Immature natural killer cell (primary cell): ENCODE data around the gene RPS16. TPM values are rescaled to one million over a fixed set of nuclear protein-coding genes. Genes with fewer than 3 reads are reported as not detected.
A peak's percentile ranks its signal among the peaks of the same experiment; 100 is the strongest.

Experiments used
- DNase-seq, 3 donors: peaks; one replicate each; pipeline ENCODE4 v3.0.0; 2022; ENCODE audit warnings: mixed read lengths in 1 of 3
- H3K27ac Mint-ChIP-seq, 6 donors: one replicate each; pipeline ENCODE4 v1.8.0; 2020; ENCODE audit warnings: mixed read lengths in 6 of 6, mild to moderate bottlenecking in 5 of 6, inconsistent platforms in 4 of 6, moderate library complexity in 3 of 6
- H3K27me3 Mint-ChIP-seq, 3 donors: one replicate each; pipeline ENCODE4 v1.8.0; 2020 to 2021; ENCODE audit warnings: low read depth in 3 of 3, mild to moderate bottlenecking in 3 of 3, mixed read lengths in 3 of 3, moderate library complexity in 3 of 3, inconsistent platforms in 1 of 3
- H3K36me3 Mint-ChIP-seq, 3 donors: one replicate each; pipeline ENCODE4 v1.8.0; 2020; ENCODE audit warnings: mixed read lengths in 3 of 3, inconsistent platforms in 2 of 3, mild to moderate bottlenecking in 2 of 3
- H3K4me1 Mint-ChIP-seq, 2 donors: one replicate each; pipeline ENCODE4 v1.8.0; 2020; ENCODE audit warnings: inconsistent platforms in 2 of 2, mild to moderate bottlenecking in 2 of 2, mixed read lengths in 2 of 2, moderate library complexity in 1 of 2
- H3K4me3 Mint-ChIP-seq, 5 donors: one replicate each; pipeline ENCODE4 v1.8.0; 2020; ENCODE audit warnings: mild to moderate bottlenecking in 5 of 5, mixed read lengths in 5 of 5, inconsistent platforms in 3 of 5, moderate library complexity in 3 of 5
- H3K9me3 Mint-ChIP-seq, 6 donors: one replicate each; pipeline ENCODE4 v1.8.0; 2020; ENCODE audit warnings: mild to moderate bottlenecking in 6 of 6, mixed read lengths in 6 of 6, inconsistent platforms in 4 of 6, moderate library complexity in 3 of 6
- polyA plus RNA-seq, 3 donors: library from polyadenylated mRNA; unstranded; fragments of 300-500 nt; fragmentation: Illumina TruSeq; gene quantifications; one replicate each; pipeline ENCODE4 v1.2.3, GENCODE V29; 2021

The RPS16 gene
- polyA plus RNA-seq, 3 donors from 2014 or later: 733 to 1,627 (median 903) TPM

DNA sequence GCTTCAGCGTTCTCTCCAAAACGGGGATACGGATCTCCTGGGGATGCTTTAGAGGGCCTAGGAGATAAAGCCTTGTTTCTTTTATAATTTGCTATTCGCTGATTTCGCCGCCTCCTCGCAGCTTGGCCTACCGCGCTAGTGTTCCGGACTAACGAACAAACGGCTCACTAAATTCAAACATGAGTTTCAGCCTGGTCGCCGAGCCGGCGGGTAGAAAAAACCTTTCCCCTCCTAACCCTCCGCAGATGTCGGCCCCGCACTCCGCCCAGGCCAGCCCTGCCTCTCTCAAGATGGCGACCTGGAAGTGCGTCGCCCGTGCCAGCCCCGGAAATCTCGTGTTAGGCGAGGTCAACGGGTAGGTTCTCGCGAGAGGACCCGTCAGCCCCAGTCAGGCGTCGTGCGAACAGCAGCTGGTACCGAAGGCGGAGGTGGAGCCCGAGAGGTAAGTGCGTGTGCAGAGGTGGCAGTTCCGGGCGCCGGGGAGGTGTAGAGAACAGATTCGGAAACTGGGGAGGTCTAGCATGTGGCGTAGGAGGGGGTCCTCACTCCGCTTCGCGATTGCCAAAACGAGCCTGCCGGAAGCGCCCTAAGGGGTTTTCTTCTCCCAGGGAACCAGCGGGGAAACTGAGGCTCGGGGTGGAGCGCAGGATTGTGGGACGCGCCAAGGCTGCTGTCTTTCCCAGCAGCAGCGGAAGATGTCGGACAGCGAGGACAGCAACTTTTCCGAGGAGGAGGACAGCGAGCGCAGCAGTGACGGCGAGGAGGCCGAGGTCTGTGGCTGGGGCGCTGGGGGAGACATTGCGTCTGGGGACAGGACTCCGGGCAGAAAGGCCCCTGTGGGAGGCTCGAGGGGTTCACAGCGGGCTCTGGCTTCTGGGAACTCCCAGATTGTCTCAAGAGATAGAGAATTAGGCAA lies 9.7 kb upstream of the RPS16 start, which contains the start of gene SUPT5H:
Gene SUPT5H (plus strand): TSS at position 387 of the 916 bp plus-strand sequence. CDS start 309 bp downstream, at position 696.
- peak; percentile 97 to 99 (median 98) for DNase-seq
- Mint-ChIP-seq H3K4me1 (peaks cover 58 to 59% of the 10 kb centered on the region in 2 donors), H3K36me3 (peaks cover 3 to 5% (median 3%) of the 10 kb centered on the region in 3 donors), H3K9me3 (no peaks in the 10 kb centered on the region), H3K27ac (peak within 1 kb of the TSS; percentile 99 to 100 (median 100)), H3K4me3 (peak within 1 kb of the TSS; percentile 93 to 100 (median 99)), H3K27me3 (peaks cover 0 to 9% (median 5%) of the 10 kb centered on the region in 3 donors)

DNA sequence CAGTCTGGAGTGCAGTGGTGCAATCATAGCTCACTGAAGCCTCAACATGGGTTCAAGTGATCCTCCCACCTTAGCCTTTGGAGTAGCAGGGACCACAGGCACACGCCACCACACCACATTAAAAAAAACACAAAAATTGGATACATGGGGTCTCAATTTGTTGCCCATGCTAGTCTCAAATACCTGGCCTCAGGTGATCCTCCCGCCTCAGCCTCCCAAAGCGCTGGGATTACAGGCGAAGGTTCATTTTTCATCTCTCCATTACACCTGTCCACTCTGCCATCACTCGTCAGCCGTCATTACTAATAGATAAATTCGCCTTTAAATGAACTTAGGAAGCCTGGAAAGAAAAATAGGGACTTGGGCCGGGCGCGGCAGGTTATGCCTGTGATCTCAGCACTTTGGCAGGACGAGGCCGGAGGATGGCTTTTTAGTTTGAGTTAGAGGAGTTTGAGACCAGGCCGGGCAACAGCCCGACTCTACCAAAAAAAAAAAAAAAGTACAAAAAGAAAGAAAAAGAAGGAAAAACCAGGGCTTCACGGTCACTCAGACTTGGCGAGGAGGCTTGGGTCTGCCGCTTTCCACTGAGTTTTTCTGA lies 8.9 kb upstream of the RPS16 start:
- Mint-ChIP-seq H3K4me3 (peak overlapping the region; percentile 93 to 100 (median 99)), H3K36me3 (peaks cover 3 to 5% (median 3%) of the 10 kb centered on the region in 3 donors), H3K27ac (peak overlapping the region; percentile 99 to 100 (median 100)), H3K9me3 (no peaks in the 10 kb centered on the region), H3K27me3 (peaks cover 0 to 9% (median 5%) of the 10 kb centered on the region in 3 donors), H3K4me1 (peaks cover 52% of the 10 kb centered on the region in 2 donors)
- DNase-seq: no peak

DNA sequence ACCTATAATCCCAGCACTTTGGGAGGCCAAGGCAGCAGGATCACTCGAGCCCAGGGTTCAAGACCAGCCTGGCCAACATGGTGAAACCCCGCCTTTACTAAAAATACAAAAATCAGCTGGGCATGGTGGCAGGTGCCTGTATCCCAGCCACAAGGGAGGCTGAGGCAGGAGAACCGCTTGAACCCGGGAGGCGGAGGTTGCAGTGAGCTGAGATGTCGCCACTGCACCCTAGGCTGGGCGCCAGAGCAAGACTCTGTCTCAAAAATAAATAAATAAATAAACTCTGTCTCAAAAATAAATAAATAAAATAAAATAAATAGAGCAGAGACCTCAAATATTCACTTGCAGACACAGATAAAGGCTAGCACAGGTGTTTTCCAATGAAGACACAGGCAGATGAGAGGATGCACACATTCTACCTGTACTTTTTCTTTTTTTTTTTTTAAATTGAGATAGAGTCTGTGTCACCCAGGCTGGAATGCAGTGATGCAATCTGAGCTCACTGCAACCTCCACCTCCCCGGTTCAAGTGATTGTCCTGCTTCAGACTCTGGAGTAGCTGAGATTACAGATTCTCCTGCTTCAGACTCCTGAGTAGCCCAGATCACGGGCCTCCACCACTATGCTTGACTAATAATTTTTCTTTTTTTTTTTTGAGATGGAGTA lies 2.7 kb upstream of the RPS16 start:
- peaks cover 29 to 35% of the 10 kb centered on the region in 2 donors for H3K4me1 Mint-ChIP-seq
- peaks cover 16 to 24% (median 17%) of the 10 kb centered on the region in 3 donors for H3K27me3 Mint-ChIP-seq
- H3K9me3 Mint-ChIP-seq: no peaks in the 10 kb centered on the region
- H3K27ac Mint-ChIP-seq: no peak overlapping the region
- peaks cover under 1 to 15% (median 10%) of the 10 kb centered on the region in 3 donors for H3K36me3 Mint-ChIP-seq
- DNase-seq: no peak
- peak overlapping the region in 2 of 5 donors; percentile 12 to 41 for H3K4me3 Mint-ChIP-seq

DNA sequence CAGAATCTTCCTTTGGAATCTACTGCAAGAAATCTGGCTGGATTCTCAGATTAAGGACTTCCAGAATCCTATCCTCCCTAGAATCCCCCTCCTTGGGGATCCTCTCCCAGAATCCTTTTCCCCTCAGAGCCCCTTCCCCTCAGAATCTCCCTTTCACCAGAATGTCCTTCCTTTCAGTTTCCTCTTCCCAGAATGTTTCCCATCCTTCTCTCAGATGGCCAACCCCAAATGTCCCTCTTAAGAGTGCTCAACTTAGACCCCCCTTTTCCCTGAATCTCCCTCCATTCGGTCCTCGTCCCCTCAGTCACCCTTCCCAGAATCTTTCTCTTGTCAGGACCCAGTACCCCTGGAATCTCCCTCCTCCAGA lies 584 bp upstream of the RPS16 start:
- H3K9me3 Mint-ChIP-seq: no peaks in the 10 kb centered on the region
- peaks cover 16 to 21% (median 17%) of the 10 kb centered on the region in 3 donors for H3K27me3 Mint-ChIP-seq
- H3K4me1 Mint-ChIP-seq: peaks cover 35 to 43% of the 10 kb centered on the region in 2 donors
- DNase-seq: no peak
- peaks cover 6 to 24% (median 14%) of the 10 kb centered on the region in 3 donors for H3K36me3 Mint-ChIP-seq
- peak overlapping the region; percentile 93 to 99 (median 95) for H3K4me3 Mint-ChIP-seq
- peak overlapping the region; percentile 93 to 99 (median 98) for H3K27ac Mint-ChIP-seq

DNA sequence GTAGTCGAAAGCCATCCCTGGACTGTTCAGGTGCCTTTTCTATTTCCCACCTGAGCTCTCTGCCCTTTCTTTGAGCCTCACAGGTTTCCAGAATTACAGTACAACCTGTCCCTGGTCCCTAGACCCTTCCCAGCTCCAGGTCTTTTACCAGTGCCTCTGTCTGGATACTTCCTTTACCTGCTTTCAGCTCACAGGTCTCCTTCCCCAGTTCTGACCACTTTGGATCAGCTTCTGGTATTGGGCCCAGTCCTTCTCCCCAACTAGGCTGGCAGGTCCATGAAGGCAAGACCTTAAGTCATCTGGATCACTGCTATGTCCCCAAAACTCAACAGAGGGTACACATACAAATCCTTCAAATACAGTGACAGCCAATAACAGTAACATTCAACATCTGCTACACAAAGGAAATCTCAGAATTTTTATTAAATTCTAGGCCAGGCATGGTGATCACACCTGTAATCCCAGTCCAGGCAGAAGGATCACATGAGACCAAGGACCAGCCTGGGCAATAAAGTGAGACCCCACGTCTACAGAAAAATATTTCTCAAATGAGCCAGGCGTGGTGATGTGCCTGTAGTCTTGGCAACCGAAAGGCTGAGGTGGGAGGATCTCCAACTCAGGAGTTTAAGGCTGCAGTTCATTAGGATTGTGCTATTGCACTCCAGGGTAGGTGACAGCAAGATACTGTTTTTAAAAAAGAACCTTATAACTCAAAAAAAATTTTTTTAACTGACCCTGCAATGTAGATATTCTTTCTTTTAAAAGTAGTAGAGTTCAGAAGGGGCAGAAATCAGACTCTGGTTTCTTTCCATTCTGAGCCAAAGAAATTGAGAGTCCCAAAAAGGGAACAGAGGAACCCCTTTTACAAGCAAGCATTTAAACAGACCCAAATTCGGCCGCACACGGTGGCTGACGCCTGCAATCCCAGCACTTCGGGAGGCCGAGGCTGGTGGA lies 1.3 kb downstream of the RPS16 start:
- peaks cover 35 to 43% of the 10 kb centered on the region in 2 donors for H3K4me1 Mint-ChIP-seq
- no peaks in the 10 kb centered on the region for H3K9me3 Mint-ChIP-seq
- peaks cover 6 to 24% (median 14%) of the 10 kb centered on the region in 3 donors for H3K36me3 Mint-ChIP-seq
- H3K27ac Mint-ChIP-seq: peak overlapping the region; percentile 67 to 97 (median 83)
- H3K4me3 Mint-ChIP-seq: peak overlapping the region; percentile 54 to 99 (median 93)
- DNase-seq: no peak
- peaks cover 16 to 21% (median 17%) of the 10 kb centered on the region in 3 donors for H3K27me3 Mint-ChIP-seq

DNA sequence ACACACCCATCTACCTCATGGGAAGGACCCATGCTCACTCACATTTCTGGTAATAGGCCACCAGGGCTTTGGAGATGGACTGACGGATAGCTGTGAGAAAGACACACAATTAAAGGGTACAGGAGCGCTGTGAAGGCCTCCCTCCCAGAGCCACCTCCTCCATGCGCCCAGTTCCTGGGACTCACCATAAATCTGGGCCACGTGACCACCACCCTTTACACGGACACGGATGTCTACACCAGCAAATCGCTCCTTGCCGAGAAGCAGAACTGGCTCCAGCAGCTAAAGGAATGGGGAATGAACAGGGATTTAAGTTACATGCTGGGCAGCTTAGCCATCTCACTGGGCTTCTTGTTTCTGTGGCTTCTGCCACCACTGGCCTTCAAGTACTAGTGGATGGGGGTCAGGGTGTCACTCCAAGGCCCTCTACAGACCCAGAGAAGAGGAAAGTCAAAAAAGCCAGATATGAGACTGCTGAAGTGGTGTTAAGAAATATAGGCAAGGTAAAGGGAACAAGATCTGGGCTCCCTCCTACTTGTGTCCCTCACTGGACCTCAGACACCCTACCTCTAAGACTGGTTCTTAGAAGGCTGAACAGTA lies 2.2 kb downstream of the RPS16 start:
- H3K9me3 Mint-ChIP-seq: no peaks in the 10 kb centered on the region
- peaks cover 6 to 24% (median 14%) of the 10 kb centered on the region in 3 donors for H3K36me3 Mint-ChIP-seq
- H3K27me3 Mint-ChIP-seq: peaks cover 16 to 18% (median 17%) of the 10 kb centered on the region in 3 donors
- H3K4me1 Mint-ChIP-seq: peaks cover 35 to 43% of the 10 kb centered on the region in 2 donors
- no peak for DNase-seq
- H3K4me3 Mint-ChIP-seq: peak overlapping the region in 4 of 5 donors; percentile 29 to 94 (median 55)
- H3K27ac Mint-ChIP-seq: peak overlapping the region; percentile 32 to 93 (median 82)

DNA sequence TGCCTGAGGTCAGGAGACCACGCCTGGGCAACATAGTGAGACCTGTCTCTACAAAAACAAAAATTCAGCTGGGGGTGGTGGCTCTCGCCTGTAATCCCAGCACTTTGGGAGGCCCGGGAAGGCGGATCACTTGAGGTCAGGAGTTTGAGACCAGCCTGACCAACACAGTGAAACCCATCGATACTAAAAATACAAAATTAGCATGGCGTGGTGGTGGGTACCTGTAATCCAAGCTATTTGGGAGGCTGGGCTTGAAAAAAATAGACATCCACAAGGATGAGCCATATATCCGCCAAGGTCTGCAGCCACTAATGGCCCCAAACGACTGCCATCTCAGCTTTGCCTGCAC lies 3.1 kb downstream of the RPS16 start:
- peaks cover 13 to 18% (median 13%) of the 10 kb centered on the region in 3 donors for H3K27me3 Mint-ChIP-seq
- peak overlapping the region in 4 of 6 donors; percentile 10 to 82 (median 54) for H3K27ac Mint-ChIP-seq
- H3K4me3 Mint-ChIP-seq: peak overlapping the region in 2 of 5 donors; percentile 33 to 44
- DNase-seq: no peak
- peaks cover 6 to 24% (median 14%) of the 10 kb centered on the region in 3 donors for H3K36me3 Mint-ChIP-seq
- H3K4me1 Mint-ChIP-seq: peaks cover 35 to 43% of the 10 kb centered on the region in 2 donors
- no peaks in the 10 kb centered on the region for H3K9me3 Mint-ChIP-seq

DNA sequence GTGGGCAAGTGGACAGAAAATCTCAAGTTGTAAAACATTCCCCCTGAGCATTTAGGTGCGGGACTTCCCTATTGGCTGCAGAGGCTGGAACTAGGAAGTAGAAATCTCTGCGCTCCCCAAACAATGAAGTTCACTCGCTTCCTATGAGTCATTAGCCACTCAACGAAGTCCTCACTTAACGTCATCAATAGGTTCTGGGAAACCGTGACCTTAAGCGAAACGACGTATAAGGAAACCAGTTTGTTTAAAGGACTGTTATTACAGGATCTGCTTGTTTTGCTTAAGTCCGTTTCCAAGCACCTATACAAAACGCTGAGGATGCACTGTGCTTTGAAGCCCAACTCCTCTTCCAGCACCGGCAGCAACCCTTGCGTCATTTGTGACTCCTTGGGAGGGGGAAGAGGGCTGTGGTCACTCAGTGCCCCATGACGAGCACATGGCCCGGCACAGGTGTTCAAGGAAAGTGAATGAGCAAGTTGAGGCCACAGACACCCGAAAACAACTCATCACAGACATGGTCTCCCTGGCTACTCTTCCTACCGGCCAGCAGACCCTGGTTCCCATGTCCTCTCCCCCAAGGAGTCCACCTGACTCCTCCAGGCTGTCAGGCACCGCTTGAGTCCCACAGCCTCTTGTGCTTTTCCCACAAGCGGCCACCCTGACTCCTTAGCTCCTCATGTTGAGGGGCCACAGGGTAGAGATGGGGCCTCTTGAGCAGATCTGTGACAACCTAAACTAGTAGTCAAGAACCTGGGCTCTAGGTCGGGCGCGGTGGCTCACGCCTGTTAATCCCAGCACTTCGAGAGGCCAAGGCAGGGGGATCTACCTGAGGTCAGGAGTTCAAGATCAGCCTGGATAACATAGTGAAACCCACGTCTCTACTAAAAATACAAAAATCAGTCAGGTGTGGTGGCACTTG lies 4.8 kb downstream of the RPS16 start:
- Mint-ChIP-seq H3K4me1 (peaks cover 26 to 33% of the 10 kb centered on the region in 2 donors), H3K36me3 (peaks cover 7 to 24% (median 14%) of the 10 kb centered on the region in 3 donors), H3K4me3 (no peak overlapping the region), H3K27me3 (peaks cover 6 to 9% (median 6%) of the 10 kb centered on the region in 3 donors), H3K27ac (peak overlapping the region in 3 of 6 donors; percentile 28 to 72 (median 49)), H3K9me3 (no peaks in the 10 kb centered on the region)
- peak in 1 of 3 donors; percentile 41 for DNase-seq

DNA sequence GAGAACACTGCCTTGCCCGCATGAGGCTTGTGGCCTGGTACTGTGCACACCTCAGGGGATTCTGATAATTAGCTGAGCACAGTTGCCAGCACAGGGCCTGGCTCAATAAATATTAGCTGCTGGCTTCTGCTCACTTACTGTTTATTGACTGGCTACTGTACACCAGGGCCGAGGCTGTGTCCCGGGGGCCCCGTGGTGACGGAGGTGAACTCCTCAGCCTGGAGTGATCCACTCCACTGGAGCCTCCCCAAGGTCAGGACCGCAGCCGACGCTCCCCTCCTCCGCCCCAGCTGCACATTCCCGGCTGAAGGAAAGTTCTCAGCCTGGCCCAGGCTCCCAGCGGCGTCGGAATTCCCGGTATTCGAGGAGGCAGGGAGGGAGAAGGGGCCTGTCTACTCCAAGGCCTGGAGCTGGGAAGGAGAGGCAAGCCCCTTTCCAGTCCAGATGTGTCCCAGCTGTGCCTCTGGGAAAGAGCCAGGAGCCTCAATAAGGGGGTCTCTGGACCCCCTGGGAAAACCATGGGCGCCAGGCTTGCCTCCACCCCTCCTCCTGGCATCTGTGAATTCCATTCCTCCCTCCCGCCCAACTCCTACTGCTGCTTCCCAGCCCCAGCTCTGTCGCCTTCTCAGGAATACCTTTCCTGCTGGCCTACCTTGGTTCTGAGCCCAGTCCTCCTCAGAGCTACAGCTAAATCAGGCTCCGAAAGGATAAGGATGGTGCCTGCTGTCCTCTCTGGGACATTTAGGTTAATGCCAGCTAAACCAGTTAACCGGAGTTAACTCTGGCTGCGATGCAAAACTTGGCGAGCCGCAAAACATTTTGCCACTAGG lies 7.3 kb downstream of the RPS16 start:
- H3K36me3 Mint-ChIP-seq: peaks cover 4 to 16% (median 12%) of the 10 kb centered on the region in 3 donors
- peaks cover 7 to 9% of the 10 kb centered on the region in 2 donors for H3K4me1 Mint-ChIP-seq
- no peaks in the 10 kb centered on the region for H3K9me3 Mint-ChIP-seq
- no peaks in the 10 kb centered on the region for H3K27me3 Mint-ChIP-seq
- no peak for DNase-seq
- H3K4me3 Mint-ChIP-seq: no peak overlapping the region
- H3K27ac Mint-ChIP-seq: no peak overlapping the region

DNA sequence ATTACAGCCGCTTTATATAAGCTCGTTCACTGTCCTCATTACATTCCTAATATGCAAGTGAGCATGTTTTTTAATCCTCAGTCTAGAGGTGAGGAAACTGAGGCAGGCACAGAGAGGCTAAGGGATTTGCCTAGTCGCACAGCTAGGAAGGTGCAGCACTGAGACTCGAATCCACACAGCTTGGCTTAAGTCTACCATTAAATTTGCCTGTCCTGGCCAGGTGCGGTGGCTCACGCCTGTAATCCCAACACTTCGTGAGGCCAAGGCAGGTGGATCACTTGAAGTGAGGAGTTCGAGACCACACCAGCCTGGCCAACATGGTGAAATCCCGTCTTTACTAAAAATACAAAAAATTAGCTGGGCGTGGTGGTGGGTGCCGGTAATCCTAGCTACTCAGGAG lies 8.0 kb downstream of the RPS16 start:
- no peak for DNase-seq
- Mint-ChIP-seq H3K4me3 (no peak overlapping the region), H3K27me3 (peaks cover 0 to 2% (median 0%) of the 10 kb centered on the region in 3 donors), H3K27ac (no peak overlapping the region), H3K9me3 (no peaks in the 10 kb centered on the region), H3K4me1 (peaks cover 1 to 2% of the 10 kb centered on the region in 2 donors), H3K36me3 (peaks cover 0 to 8% (median 5%) of the 10 kb centered on the region in 3 donors)

DNA sequence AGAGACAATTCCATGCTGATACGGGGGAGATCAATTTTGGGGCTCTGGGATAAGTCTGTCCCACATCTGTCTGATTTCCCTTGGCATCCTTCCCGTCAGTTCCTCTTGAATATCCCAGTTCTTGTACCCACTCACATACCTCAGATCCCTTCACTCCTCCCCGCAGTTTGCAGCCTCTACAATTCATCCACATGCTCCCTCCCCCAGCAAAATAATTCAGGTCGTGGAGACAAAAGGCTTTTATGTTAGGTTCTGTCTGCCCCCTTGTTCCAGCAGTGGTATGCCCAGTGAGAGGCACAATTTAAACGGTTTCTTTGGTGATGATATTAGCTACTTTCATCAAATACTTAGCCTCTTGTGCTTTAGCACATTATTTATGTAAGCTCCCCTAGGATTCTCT lies 9.6 kb downstream of the RPS16 start:
- Mint-ChIP-seq H3K9me3 (no peaks in the 10 kb centered on the region), H3K27ac (peak overlapping the region in 3 of 6 donors; percentile 9 to 64 (median 15)), H3K27me3 (peaks cover 0 to 2% (median 0%) of the 10 kb centered on the region in 3 donors), H3K4me3 (no peak overlapping the region), H3K4me1 (no peaks in the 10 kb centered on the region), H3K36me3 (peaks cover 0 to 6% (median 5%) of the 10 kb centered on the region in 3 donors)
- DNase-seq: no peak
